Activated gamma-delta T cell treated with anti-CD3 and anti-CD28 coated beads, Interleukin-2, amount 50 U/mL, for 16 hours (primary cell): ENCODE measurements around the gene IPO4.

Experiments
- DNase-seq: peaks from one replicate; pipeline ENCODE4 v3.0.0-alpha.2; 2020; ENCODE audit warnings: low read depth

IPO4 gene

DNA sequence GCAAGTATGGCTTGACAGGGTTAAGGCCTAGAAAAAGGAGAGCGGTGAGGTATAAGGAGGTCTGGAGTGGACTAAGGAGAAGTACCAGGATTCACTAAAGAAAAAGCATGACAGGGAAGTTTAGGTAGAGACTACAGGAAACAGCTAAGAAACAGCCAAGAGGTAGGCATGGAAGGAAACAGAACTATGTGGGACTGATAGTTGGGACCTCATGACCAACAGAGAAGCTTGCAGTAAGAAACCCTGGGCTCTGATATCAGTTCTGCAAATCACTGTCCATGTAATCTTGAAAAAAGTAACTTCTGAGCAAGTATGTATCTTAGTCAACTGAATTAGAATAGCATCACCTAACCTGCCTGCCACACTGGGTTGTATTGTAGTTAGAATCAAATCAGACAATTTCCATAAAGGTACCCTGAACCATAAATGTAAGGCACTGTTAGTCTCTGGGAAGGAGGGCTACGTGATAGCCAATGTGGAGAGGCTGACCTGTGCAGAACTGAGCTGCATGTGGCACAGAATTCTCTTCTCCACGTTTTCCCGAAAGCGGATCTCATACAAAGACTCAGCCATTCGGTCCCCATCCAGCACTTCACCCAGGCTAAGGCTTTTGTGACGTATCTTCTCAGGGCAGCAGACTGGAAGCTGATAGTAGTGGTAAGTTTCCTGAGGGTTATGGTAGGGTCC is 5.7 kb upstream of the IPO4 start:
- DNase-seq: no peak

DNA sequence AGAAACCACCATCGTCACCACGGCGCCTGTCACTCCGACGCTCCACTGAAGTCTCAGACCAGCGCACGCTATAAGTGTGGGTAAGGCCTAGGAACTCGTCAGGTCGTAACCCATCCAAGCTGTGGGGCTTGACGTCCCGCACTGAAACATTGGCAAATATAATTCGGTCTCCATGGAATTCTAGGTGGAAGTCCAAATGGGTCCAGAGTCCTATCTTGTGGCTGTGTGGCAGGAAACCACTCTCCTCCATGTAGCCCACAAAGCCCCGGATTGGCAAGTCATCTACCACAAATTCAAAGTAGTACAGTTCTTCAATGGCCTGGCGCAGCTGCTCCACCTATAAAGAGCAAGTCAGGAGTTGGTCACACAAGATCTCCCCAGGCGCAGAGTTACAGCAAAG is 4.3 kb upstream of the IPO4 start:
- no peak for DNase-seq

- DNase-seq: no peak
These were observed 1.8 kb upstream of the IPO4 start for GRCh38 chr14:24190416-24190815.

DNA sequence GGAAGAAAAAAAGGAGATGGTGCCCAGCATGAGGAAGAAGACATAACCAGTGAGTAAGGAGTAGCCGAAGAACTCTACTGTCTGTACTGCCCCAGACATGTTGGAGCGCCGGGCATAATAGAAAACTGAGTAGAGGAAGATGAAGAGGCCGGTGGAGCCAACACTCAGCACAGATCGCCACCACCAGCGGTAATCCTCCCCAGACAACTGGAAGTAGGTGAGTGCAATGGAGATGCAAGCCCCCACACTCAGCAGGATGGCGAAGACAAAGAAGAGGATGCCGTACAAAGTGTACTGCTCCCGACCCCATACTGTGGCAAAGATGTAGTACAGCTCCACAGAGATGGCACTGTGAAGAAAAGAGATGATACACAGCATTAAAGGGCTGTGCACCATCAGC is 844 bp upstream of the IPO4 start:
- no peak for DNase-seq

DNA sequence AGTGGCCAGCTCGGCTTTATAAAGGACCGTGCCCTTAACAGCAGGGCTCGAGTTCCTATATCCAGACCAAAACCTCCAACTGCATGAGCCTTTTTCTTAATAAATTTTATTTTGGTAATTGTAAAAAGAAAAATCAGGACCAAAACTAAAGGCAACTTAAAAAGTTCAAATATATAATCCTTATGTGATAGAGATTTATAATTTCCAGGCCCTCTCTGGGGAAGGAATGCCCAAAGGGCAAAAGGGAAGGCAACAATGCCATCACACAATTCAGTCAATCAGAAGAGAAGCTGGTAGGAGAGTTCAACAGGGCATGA is 401 bp upstream of the IPO4 start:
- DNase-seq: no peak

GRCh38 chr14:24187539-24187915 is 1.1 kb downstream of the IPO4 start:
- DNase-seq: no peak

DNA sequence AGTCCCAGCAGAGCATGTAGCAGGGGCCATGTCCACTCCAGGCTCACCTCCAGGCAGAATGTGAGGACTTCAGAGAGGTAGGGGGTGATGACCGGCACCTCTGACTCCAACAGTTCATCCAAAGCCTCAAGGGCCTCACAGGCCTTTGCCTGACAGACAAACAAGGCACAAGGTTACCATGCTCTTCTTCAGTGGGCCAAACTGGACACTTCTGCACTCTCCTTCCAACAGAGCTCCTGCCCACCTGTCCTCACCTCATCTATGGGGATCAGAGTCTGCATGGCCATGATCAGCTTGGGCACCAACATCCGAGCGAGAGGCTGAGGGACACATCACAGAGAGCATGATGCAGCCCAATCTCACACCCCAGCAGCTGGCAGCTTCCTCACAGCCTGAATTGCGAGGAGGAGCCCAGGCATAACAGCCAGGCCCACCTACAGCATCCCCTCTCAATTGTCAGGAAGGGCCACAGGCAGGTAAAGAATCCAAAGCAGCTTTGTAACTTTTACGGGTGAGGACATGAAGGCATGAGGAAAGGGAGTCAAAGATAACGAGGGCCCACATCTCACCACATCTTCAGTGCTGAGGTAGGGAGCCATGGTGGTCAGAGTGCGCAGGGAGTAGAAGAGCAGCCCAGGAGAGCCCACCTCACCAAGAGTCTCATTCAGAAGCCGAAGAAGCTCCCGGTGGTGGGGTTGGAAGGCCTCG is 1.6 kb downstream of the IPO4 start:
- DNase-seq: no peak

DNA sequence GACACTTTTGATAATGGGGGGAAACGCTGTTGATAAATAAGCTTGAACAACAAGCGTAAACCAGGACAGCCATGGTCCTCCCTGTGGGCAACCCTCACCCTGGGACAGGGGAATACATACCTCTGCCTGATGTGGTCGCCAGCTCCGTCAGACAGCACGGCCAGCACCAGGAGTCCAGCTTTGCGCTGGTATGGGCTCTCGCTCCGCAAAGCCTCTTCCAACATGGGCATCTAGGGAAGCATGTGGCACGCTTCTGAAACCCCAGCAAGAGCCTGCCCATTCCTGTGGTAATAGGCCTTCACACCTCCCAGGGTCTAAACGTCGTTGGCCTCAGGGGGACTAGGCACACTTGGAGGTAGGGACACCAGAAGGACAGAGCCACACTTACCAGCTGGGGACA is 2.9 kb downstream of the IPO4 start:
- DNase-seq: no peak

GRCh38 chr14:24185026-24185425 is 3.6 kb downstream of the IPO4 start:
- DNase-seq: no peak

- DNase-seq: no peak
These were observed 4.3 kb downstream of the IPO4 start for GRCh38 chr14:24184104-24184970.

- DNase-seq: no peak
These were observed 5.6 kb downstream of the IPO4 start for GRCh38 chr14:24183014-24183481.

GRCh38 chr14:24182110-24182882 is 6.3 kb downstream of the IPO4 start:
- DNase-seq: no peak

DNA sequence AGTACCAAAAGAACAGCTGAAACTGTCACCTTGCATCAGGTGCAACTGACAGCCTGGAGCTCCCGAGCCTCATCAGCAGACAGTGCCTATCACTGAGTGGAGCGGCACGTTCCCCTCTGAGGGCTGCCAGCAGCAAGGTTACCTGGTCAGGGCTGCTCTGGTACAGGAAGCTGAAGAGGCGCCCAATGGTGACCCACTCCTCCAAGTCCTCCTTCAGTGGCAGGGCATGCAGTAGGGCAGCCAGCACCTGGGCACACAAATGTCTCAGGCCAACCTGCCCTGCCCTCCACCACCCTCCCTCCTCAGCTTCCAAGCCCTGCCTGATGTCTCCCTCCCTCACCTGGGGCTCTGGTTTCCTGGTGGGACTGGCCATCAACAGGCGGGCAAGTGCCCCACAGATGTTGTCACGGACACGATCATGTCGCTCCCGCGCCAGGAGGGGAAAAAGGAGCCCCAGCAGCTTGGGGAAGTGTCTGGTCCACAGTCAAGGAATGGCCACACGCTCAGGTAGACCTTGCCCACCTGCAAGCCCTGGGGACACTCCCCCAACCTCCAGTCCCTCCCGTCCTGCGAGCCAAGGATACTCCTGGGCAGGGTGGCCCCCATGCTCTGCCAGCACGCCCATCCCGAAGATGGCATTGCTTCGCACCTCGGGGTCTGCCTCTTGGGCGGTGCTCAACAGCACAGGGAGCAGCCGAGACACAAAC is 7.1 kb downstream of the IPO4 start:
- no peak for DNase-seq

- no peak for DNase-seq
These were observed 8.4 kb downstream of the IPO4 start for GRCh38 chr14:24179961-24180796.

DNA sequence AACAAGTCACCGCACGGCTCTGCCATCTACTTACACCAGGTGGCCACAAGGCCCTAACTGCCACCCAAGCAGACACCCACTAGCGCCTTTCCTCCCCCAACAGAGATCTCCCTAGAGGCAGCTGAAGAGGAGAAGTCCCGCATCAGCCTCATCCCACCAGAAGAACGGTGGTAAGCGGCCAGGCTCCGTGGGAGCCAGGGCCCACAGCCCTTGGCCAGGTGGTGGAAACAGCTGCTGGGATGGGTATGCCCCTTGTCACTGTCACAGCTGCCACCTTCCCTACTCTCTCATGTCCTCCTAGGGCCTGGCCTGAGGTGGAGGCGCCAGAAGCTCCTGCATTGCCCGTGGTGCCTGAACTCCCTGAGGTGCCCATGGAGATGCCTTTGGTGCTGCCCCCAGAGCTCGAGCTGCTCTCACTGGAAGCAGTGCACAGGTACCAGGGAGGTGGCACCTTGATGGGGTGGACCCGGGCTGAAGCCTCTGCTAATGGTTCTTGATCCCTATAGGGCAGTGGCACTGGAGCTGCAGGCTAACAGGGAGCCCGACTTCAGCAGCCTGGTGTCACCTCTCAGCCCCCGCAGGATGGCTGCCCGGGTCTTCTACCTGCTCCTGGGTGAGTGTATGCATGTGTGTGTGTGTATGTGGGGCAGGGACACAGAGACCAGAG is 9.2 kb downstream of the IPO4 start:
- no peak for DNase-seq

DNA sequence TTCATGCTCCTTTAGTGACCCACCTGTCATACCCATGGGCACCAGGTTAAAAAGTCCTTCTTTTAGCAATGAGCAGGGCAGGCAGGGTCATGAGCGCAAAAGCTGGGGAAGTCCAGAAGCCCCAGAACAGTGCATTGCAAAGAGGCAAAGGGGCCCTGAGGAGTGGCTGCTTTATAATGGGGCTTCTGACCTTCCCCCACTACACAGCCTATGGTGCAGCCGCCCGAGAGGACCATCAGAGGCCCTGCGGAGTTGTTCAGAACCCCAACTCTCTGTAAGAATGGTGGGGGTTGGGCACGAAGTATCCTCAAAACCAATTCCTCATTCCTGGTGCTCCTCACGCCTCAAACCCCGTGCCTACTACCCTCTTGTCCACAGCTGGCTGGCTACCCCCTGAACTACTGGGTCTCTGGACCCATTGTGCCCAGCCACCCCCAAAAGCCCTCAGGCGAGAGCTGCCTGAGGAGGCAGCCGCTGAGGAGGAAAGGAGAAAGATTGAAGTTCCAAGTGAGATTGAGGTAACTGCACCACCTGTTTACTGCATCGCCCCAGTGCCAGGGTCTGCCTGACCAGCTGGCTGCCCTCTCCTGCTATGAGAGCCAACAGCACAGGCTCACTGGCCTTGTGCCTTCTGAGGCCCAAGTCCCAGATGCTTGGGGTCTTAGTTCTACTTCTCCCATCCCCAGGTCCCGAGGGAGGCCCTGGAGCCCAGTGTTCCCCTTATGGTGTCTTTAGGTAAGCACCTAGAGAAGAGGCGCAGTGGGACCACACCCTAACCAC is 10.0 kb downstream of the IPO4 start:
- DNase-seq: no peak

- DNase-seq: no peak
These were observed 10.7 kb downstream of the IPO4 start for GRCh38 chr14:24177891-24178290.

GRCh38 chr14:24177041-24177825 is 11.4 kb downstream of the IPO4 start:
- no peak for DNase-seq

DNA sequence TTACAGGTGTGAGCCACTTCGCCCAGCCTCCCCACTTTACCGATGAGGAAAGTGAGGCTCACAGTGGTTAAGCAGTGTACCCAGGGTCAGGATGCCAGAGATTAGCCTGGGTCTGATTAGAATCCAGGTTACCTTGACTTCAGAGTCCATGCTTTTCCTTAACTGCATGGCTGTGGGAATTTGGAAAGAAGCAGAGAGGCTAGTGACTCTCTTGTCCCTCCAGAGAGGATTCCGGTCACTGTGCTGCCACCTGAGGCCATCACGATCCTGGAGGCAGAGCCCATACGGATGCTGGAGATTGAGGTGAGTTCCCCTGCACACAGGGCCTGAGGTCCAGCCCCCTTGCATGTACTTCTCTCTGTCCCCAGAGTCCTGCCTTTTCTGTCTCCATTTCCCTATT is 12.0 kb downstream of the IPO4 start:
- no peak for DNase-seq
